Midbrain (tissue), 1 donor: ENCODE measurements around the gene LDLRAD4.

Experiments
- DNase-seq: peaks from one replicate; lab custom pipeline; 2025; lab: John Stamatoyannopoulos, UW

The LDLRAD4 gene

GRCh38 chr18:13229001-13229671, 10.6 kb downstream of the LDLRAD4 start:
- DNase-seq = no peak

GRCh38 chr18:13231151-13231550, 12.6 kb downstream of the LDLRAD4 start:
- DNase-seq = no peak

- peak; percentile 36 for DNase-seq
Observed at GRCh38 chr18:13232086-13232917, 13.7 kb downstream of the LDLRAD4 start.

GRCh38 chr18:13232971-13233786, 14.6 kb downstream of the LDLRAD4 start:
- DNase-seq = no peak

- DNase-seq = no peak
Observed at GRCh38 chr18:13233787-13234783, 15.5 kb downstream of the LDLRAD4 start.

- no peak for DNase-seq
Observed at GRCh38 chr18:13235421-13235831, 16.9 kb downstream of the LDLRAD4 start.

GRCh38 chr18:13235981-13236380, 17.4 kb downstream of the LDLRAD4 start:
- peak; percentile 39 for DNase-seq

- DNase-seq = no peak
Observed at GRCh38 chr18:13236411-13236810, 17.9 kb downstream of the LDLRAD4 start.

GRCh38 chr18:13237073-13237472, 18.5 kb downstream of the LDLRAD4 start:
- no peak for DNase-seq

GRCh38 chr18:13237641-13238040, 19.1 kb downstream of the LDLRAD4 start:
- no peak for DNase-seq

- DNase-seq = no peak
Observed at GRCh38 chr18:13239171-13239956, 20.8 kb downstream of the LDLRAD4 start.

- no peak for DNase-seq
Observed at GRCh38 chr18:13240060-13240725, 21.6 kb downstream of the LDLRAD4 start.

GRCh38 chr18:13241083-13241892, 22.7 kb downstream of the LDLRAD4 start:
- DNase-seq = no peak

GRCh38 chr18:13241893-13242175, 23.3 kb downstream of the LDLRAD4 start:
- no peak for DNase-seq

- DNase-seq = no peak
Observed at GRCh38 chr18:13242797-13243196, 24.2 kb downstream of the LDLRAD4 start.

GRCh38 chr18:13243363-13243762, 24.8 kb downstream of the LDLRAD4 start:
- DNase-seq = no peak

- DNase-seq = no peak
Observed at GRCh38 chr18:13244135-13244534, 25.6 kb downstream of the LDLRAD4 start.

GRCh38 chr18:13245481-13246000, 27.0 kb downstream of the LDLRAD4 start:
- DNase-seq = no peak

GRCh38 chr18:13246121-13246520, 27.6 kb downstream of the LDLRAD4 start:
- no peak for DNase-seq
